EH (cell line): Measurements from ENCODE around the gene IL12RB2.
A peak's percentile ranks its signal among the peaks of the same experiment; 100 is the strongest.
"Not testable (repeated sequence)": the region's sequence is repeated elsewhere in the genome, so short reads cannot be mapped to it uniquely, and the experiment has no call there.

Experiments used
- DNase-seq: peaks from one replicate; pipeline ENCODE4 v3.0.0-alpha.2; 2015; ENCODE audit warnings: low read depth

IL12RB2 gene

DNA sequence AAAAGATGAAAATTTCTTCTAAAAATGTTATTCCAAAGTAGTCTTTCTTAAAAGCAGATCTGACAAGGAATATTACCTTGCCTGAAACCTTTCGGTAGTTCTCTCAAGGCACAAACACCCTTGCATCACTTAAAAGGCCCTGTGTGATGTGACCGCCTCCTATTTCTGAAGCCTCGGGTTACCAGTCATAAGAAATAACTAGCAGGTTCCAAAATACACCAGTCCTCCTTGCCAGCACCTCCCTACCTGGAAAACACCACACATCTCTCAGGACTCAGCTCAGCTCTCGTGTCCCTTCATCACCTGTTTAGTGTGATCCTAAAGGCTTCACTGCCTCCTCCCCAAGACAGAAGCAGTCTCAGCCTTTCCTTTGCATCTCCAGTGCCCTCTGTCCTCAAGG is 86.9 kb downstream of the IL12RB2 start:
- no peak for DNase-seq

DNA sequence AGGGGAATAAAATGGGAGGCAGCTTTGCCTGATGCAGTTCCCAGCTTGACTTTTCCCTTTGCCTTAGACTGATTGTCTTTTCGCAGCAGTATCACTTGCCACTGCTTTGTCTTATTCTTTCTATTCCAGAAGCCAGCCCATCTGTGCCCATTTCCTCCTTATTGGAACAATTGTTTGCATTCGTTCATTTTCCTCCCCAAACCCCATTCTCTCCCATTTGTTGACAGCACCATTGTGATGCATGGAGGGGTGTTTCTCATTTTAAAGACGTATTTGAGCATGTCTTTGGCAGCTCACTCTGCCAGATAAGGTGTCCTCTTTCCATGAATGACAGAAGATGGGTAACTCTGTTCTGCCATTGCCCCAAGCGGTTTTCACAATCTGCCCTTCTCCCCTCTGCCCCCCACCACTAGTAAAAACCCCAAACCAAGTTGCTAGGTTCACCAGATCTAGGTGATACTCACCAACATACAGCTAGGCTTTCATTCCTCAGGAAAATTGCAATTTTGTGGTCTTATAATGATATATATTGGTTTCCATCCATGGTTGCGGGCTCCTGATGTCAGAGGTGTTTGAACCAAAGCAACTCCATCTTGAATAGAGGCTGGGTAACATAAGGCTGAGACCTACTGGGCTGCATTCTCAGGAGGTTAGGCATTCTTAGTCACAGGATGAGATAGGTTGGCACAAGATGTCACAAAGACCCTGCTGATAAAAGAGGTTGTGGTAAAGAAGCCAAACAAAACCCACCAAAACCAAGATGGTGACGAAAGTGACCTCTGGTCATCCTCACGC is 91.7 kb downstream of the IL12RB2 start:
- DNase-seq, result no peak

DNA sequence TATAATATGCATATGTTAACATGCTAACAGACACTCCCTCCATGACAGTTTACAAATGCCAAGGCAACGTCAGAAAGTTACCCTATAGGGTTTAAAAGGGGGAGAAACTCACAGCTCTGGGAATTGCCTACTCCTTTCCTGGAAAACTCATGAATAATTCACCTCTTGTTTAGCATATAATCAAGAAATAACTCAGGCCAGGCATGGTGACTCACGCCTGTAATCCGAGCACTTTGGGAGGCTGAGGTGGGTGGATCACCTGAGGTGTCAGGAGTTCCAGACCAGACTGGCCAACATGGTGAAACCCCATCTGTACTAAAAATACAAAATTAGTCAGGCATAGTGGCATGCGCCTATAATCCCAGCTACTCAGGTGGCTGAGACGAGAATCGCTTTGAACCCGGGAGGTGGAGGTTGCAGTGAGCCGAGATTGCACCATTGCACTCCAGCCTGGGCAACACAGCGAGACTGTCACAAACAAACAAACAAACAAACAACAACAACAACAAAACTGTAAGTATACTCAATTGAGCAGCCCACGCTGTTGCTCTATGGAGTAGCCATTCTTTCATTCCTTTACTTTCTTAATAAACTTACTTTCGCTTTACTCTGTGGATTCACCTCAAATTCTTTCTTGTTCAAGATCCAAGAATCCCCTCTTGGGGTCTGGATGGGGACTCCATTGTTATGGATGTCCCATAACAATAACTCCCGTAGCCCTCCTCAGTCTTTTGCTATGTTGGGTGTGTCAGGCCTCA is 92.5 kb downstream of the IL12RB2 start:
- DNase-seq, result peak; percentile 26

DNA sequence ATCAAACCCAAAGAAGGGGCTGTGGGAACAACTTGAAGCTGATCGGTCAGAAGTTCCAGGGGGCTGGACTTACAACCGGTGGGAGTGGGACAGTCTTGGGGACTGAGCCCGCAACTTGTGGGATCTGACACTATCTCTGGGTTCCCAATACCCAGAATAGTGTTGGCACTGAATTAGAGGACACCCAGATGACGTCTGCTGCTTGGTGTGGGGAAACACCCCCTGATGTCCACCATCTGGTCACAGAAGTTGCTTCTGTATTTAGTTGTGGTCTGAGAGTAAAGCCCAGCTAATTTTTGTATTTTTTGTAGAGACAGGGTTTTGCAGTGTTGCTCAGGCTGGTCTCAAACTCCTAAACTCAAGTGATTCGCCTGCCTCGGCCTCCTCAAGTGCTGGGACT is 93.8 kb downstream of the IL12RB2 start:
- DNase-seq, result no peak

DNA sequence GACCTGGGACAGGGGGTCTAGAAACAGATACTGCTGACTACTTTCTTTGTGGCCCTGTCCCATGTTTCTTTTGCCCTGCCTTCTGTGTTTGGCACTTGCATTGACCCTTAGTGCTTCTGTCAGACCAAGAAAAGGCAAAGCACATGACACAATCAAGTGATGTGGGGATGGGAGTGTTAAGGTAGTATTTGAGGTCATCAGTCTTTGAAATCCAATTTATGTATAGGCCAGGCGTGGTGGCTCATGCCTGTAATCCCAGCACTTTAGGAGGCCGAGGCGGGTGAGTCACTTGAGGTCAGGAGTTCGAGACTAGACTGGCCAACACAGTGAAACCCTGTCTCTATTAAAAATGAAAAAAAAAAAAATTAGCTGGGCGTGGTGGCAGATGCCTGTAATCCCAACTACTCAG is 96.5 kb downstream of the IL12RB2 start:
- DNase-seq, result peak; percentile 63

DNA sequence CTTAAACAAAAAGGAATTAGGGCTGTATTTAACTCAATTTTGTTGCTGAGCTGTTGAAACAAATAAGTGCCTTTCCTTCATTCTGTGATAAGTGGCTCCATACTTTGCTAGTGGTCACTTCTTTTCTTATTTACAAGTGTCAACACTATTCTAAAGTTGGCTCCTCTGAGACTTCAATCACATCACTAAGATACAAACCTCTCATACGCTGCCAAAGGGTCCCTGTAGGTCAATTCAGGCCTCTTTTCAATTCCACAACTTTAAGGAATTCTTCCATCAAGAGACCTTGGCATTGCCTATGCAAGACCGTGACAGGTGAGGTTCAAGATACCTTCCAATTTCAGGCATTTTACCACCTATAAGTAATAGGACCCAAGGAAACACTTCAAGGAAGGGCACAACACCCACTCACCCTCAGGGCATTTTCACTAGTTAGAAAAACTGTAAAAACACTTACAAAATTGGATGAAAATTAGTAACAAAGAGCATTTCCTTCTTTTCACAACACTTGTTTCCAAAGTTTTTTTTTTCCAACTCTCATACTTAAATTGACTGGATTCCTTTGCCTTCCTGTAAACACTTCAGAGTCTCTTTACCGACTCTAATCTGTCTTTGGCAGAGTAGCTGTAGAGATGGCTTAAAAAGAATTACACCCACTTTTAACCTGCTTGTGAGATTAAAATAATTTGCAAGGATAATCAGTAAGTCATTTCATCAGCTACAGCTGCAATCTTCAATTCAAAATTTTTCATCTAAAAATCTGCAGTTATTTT is 98.0 kb downstream of the IL12RB2 start:
- DNase-seq, result no peak

DNA sequence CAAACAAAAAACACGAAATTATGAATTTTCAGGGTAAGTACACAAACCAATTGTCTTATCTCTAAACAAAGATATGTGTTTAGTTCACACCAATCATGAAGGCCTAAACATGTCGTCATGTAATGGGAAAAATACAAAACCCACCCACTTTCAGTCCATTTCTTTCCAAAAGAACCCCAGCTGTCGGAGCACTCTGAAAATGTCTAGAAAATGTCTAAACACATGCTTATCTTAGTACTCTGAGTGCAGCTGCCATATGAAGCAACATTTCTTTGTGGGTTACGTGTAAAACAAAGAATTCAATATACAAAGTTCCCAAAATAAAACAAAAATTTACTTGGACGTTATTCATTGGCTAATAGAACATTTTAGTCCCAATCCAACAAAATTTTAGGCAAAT is 99.8 kb downstream of the IL12RB2 start:
- DNase-seq, result no peak

DNA sequence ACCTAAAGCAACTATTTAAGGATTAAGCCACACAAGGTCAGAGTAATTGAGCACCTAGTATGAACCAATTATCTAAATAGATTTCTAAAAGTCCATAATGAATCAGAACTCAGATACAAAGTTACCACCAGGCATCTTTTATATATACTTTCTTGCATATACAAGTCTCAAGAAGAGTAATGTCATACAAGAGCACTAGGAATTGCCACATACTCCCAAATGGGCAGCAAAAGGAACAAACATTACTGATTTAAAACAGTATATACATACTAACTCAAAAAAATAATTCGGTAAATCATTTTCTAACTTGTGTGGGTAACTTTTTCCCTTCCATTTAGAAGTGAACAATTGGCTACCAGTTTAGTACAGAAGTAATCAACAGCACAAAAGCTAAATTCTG is 100.5 kb downstream of the IL12RB2 start:
- no peak for DNase-seq

DNA sequence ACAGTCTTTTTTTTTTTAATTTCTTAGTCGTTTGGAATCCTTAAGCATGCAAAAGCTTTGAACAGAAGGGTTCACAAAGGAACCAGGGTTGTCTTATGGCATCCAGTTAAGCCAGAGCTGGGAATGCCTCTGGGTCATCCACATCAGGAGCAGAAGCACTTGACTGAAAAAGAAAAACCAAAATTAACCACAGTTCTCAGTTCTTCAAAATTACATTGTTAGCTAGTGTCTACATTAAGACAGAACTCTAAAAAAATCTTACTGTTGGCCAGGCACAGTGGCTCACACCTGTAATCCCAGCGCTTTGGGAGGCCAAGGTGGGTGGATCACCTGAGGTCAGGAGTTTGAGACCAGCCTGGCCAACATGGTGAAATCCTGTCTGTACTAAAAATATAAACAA is 105.4 kb downstream of the IL12RB2 start:
- DNase-seq, result not testable (repeated sequence)

DNA sequence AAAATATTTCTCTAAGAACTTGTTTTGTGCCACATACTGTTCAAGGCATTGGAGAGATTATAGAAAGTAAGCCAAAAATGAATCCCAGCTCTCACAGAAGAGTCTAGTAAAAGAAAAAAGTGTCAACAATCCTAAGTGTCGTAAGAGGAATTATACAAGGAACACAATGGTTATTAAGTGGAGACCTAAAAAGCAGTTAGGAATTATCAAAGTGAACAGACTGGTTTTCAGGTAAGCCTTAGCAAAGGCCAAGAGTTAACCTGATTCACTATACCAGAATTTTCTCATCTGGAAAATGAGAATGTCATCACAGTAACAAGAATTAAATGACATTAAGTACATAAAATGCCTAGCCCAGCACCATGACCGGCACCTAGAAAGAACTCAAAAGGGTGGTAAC is 106.9 kb downstream of the IL12RB2 start:
- DNase-seq, result no peak

DNA sequence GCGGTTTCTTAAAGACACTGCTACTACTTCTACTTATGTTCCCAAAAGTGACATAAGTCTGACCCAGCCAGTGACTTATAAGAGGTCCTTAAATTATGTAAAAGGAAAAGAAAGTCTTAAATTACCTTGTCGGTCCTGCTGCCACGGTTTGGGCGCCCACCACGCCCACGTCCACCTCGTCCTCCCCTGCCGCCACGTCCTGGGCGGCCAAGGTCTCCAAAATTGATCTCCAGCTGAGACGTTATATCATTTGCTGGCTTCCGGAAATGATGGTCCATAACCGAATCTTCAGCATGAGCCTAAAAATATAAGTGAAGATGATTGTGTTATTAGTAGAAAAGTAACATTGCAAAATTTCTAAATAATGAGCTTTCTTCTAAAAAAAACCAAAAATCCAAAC is 107.4 kb downstream of the IL12RB2 start:
- DNase-seq, result no peak

DNA sequence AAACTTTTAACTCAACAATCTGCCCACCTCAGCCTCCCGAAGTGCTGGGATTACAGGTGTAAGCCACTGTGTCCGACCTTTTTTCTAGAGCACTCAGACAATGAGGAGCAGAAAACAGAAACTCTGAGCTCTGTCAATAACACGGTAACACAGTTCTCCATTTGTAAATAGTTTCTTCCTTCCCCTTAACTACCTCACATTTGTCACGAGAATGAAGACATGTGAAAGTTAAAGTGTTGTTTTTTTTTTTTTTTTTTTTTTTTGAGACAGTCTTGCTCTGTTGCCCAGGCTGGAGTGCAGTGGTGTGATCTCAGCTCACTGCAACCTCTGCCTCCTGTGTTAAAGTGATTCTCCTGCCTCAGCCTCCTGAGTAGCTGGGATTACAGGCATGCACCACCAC is 110.1 kb downstream of the IL12RB2 start:
- DNase-seq, result not testable (repeated sequence)

DNA sequence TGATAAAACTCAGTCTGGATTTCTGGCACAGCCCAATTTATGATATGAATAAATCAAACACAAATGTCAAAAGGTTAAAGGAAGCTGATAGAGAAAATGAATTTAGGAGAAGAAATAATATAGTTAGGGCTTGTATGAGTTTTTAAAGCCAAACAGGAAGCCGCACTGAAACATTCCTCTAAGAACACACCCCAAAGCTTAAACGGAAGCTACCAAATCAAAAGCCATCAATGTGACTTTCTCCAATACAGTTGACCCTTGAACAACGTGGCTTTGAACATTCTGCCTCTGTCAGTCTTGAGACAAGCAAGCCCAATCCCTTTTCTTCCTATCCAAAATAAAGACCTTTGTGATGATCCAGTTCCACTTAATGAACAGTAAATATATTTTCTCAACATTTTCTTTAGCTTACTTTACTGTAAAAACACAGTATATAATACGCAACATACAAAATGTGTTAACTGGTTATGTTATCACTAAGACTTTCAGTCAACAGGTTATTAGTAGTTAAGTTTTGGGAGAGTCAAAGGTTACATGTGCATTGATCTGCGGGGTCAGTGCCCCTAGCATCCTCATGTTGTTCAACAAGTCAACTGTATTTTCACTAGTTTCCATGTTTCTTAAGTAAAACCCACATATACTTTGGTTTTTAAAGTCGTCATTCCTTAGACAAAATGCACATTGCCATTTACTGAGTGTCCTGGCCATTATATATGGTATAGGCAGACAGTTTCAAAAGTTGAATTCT is 111.3 kb downstream of the IL12RB2 start:
- DNase-seq, result no peak

DNA sequence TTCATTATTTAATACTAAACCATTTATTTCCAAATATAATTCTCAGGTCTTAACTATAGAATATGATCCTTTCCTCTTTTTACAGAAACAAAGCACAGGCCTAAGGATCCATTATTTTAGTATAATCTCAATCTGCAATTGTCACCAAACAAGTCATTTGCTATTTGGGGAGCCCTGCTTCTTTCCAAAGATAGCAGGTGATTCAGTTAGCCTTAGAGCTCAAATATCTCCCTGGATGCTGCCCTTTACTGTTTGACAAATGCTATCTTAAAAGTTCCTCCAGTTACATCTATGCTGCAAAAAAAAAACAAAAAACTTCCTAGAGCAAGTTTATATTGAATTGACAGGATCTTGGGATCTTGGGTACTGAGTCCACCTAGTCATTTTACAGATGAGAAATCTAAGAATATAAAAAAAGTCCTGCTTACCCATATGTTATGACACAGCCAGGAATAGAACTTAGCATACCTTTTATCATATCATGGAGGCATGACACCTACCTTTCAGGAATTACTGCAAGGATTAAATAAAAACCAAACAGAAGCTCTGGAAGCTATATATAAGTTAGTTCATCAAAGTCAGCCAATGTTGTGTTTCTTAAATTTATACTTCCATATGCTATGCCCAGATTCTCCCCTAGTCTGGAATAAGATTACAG is 113.3 kb downstream of the IL12RB2 start:
- DNase-seq, result no peak

DNA sequence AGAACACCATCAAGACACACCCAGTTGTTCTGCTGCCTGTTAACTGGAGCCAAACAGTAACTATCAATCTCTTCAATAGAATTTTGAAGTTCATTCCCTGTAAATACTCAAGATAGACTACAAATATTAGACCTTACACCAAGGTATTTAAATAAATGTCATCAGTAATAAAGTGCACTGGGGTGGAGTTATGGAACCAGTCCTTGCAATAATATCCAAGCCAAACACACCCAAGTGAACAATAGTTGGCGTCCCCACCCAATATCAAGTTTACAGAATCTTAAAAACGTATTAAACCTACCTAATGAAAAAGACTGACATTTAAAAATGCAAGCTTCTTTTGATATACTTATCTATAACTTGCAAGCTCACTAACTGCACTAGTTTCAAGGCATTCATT is 119.8 kb downstream of the IL12RB2 start:
- no peak for DNase-seq

DNA sequence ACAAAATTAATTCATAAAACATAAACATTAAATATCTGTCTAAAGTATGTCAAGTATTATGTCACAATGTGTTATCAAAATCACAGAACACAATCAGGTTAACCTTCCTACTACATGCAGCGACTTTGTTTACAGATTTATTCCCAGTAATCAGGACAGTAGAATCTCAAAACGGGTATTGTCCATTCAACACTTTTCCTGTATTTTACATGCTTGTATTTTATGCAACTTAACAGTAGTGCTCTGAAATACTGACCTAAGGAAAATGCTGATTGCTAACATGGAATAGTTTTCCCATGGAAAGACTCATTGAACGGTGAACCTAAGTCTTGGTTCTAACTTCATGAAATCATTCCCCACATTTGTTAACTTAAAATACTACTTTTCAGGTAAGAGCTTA is 120.3 kb downstream of the IL12RB2 start:
- DNase-seq, result no peak

DNA sequence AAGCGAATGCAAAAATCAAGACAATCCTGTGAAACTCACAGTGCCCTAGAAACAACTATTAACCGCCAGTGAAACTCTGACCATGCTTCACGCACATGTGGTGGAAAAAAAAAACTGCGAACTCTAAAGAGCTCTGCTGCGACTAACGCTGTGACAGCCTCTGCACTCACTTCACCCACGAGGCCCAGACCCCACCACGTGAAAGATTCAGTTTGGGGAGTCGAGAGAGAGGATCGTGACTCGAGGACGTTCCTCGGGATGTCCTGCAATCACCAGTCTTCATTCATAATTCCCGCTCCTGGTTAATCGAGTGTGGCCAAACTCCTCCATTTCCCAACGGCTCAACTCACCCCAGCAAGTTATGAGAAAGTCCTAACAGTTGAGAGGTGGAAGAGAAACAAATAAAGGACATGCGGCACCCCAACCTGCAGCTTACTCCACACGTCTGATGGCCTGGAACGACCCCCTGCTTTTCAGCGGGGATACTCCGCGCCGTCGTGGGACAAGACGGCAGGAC is 121.4 kb downstream of the IL12RB2 start:
- DNase-seq, result peak; percentile 44

DNA sequence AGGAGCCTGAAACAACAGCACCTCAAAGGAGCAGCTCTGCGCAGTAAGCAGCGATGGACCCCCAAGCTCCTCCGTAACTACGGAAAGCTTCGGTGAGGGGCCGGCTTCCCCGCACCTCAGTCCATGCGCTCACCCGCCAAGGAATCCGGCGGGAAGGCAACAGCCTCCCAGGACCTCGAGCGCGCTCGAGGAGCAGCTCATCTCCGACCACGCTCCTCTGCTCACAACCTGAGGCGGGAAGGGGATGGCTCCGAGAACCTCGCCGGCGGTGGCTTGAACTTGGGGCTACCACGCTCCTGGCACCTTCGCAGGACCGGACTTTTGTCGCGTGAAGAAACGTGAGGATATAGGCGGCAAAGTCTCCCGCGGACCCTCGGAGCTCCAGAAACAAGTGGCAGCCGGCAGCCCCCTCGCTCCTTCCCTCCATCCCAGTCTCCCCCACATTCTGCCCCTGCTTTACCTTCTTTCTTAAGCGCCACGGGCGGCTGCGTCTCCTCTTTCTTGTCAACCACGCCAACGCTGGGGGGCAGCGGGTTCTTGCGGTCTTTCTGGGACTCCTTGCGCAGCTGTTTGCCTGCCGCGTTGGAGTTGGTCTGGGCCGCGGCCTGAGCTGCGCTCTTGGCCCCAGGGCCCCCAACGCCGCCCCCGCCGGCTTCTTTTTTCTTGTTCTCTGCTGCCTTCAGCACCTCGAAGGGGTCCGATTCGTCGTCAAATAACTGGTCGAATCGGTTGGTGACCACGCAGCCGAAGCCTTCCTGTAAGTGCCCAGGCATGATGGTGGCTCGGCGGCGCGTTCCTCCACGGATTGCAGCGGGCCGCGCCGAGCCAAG is 122.1 kb downstream of the IL12RB2 start:
- DNase-seq, result peak; percentile 37

DNA sequence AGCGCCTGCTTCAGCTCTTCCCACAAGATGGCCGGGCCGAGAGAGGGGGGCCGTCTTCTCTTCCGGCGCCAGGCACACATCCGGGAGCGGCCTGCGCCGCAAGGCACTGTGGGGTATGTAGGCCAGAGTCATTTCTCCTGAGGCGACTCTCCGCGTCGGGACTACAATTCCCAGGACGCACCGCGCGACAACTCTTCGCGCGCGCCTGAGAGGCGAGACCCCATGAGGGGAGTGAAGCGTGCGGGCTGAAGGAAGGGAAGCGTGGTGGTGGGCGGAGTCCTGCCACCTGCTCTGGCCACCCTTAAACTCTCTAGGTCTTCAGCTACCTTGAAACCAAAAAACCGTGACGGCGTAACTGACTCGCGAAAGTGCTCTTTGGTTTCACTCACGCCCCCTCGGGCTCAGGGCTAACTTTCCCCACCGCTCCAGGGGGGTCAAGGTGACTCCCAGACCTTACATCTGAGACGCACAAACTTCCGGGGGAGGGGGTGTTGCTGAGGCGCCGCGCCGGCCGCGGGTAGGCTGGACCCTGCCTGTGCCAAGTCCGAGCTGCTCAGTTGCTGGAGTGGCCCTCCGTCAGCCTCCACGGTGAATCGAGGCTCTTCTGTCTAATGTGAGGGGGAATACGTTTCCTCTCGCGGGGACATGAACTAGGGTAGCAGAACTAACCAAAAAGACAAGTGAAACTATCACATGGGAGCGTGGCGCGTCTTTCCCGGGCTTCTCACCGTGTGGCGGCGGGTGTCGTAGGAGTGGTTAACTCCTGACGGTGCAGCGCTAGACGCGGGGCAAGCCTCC is 122.9 kb downstream of the IL12RB2 start, which contains the start of gene SERBP1:
SERBP1 (minus strand) TSS at position 45 of the 798 bp plus-strand sequence. CDS start 102 bp downstream, outside the sequence.
- DNase-seq, result peak; percentile 96
